ENCODE results near the gene DGKE. TPM values are rescaled to one million over a fixed set of nuclear protein-coding genes. Genes with fewer than 3 reads are reported as not detected.

Gene DGKE
- total RNA-seq, 1 experiment from 2014 or later = 10.0 TPM

GRCh38 chr17:56823848-56824247 lies 10.1 kb upstream of the DGKE start:
- Mint-ChIP-seq H3K4me3 (ENCODE audit: low read depth, unreplicated experiment) (no peak overlapping the region), H3K4me1 (ENCODE audit: low read depth, unreplicated experiment) (peaks cover 12% of the 10 kb centered on the region), H3K9me3 (ENCODE audit: low read depth, unreplicated experiment) (no peaks in the 10 kb centered on the region), H3K36me3 (ENCODE audit: insufficient read depth, unreplicated experiment) (peaks cover 5% of the 10 kb centered on the region), H3K27ac (ENCODE audit: unreplicated experiment) (no peak overlapping the region), H3K27me3 (ENCODE audit: unreplicated experiment) (no peaks in the 10 kb centered on the region)
- BruUV-seq (replicated peaks) = no TSS peak
- CTCF ChIA-PET = interaction anchor here (1.1 kb wide), 1 partner anchor 27 kb away, joined by 3 read pairs; no protein-coding TSS in a partner anchor
- no peak for DNase-seq
- TF ChIP-seq CTCF (IDR thresholded peaks at IDR 0.05; ENCODE audit: unreplicated experiment) = no peak
- intact Hi-C loops (cut with micrococcal nuclease; ENCODE audit: unreplicated experiment) = no loop called here

- no peaks in the 10 kb centered on the region for H3K9me3 Mint-ChIP-seq (ENCODE audit: low read depth, unreplicated experiment)
- intact Hi-C loops (cut with micrococcal nuclease; ENCODE audit: unreplicated experiment) = no loop called here
- no peak for TF ChIP-seq CTCF (IDR thresholded peaks at IDR 0.05; ENCODE audit: unreplicated experiment)
- no peak for DNase-seq
- CTCF ChIA-PET = interaction anchor here (1.1 kb wide), 1 partner anchor 27 kb away, joined by 3 read pairs; no protein-coding TSS in a partner anchor
- H3K36me3 Mint-ChIP-seq (ENCODE audit: insufficient read depth, unreplicated experiment) = peaks cover 12% of the 10 kb centered on the region
- no peak overlapping the region for H3K4me3 Mint-ChIP-seq (ENCODE audit: low read depth, unreplicated experiment)
- no peak overlapping the region for H3K27ac Mint-ChIP-seq (ENCODE audit: unreplicated experiment)
- H3K4me1 Mint-ChIP-seq (ENCODE audit: low read depth, unreplicated experiment) = peaks cover 7% of the 10 kb centered on the region
- BruUV-seq (replicated peaks) = no TSS peak
- no peaks in the 10 kb centered on the region for H3K27me3 Mint-ChIP-seq (ENCODE audit: unreplicated experiment)
Observed at GRCh38 chr17:56824503-56824902, 9.4 kb upstream of the DGKE start.

GRCh38 chr17:56826611-56827414 lies 7.1 kb upstream of the DGKE start:
- intact Hi-C loops (cut with micrococcal nuclease; ENCODE audit: unreplicated experiment) = no loop called here
- peaks cover 14% of the 10 kb centered on the region for H3K4me1 Mint-ChIP-seq (ENCODE audit: low read depth, unreplicated experiment)
- CTCF ChIA-PET = no interaction called here

GRCh38 chr17:56830726-56831368 lies 3.1 kb upstream of the DGKE start:
- no peak for TF ChIP-seq CTCF (IDR thresholded peaks at IDR 0.05; ENCODE audit: unreplicated experiment)
- Mint-ChIP-seq H3K4me3 (ENCODE audit: low read depth, unreplicated experiment) (peak overlapping the region; percentile 4), H3K27ac (ENCODE audit: unreplicated experiment) (peak overlapping the region; percentile 12), H3K4me1 (ENCODE audit: low read depth, unreplicated experiment) (peaks cover 26% of the 10 kb centered on the region), H3K9me3 (ENCODE audit: low read depth, unreplicated experiment) (no peaks in the 10 kb centered on the region), H3K27me3 (ENCODE audit: unreplicated experiment) (no peaks in the 10 kb centered on the region), H3K36me3 (ENCODE audit: insufficient read depth, unreplicated experiment) (peaks cover 60% of the 10 kb centered on the region)
- DNase-seq = no peak
- intact Hi-C loops (cut with micrococcal nuclease; ENCODE audit: unreplicated experiment) = no loop called here
- no TSS peak for BruUV-seq (replicated peaks)
- CTCF ChIA-PET = no interaction called here

More at GRCh38 chr17:56826611-56827414, 7.1 kb upstream of the DGKE start:
- no peaks in the 10 kb centered on the region for H3K27me3 Mint-ChIP-seq (ENCODE audit: unreplicated experiment)
- no peak for TF ChIP-seq CTCF (IDR thresholded peaks at IDR 0.05; ENCODE audit: unreplicated experiment)
- no peak overlapping the region for H3K4me3 Mint-ChIP-seq (ENCODE audit: low read depth, unreplicated experiment)
- no peak for DNase-seq
- no peak overlapping the region for H3K27ac Mint-ChIP-seq (ENCODE audit: unreplicated experiment)
- BruUV-seq (replicated peaks) = no TSS peak
- H3K36me3 Mint-ChIP-seq (ENCODE audit: insufficient read depth, unreplicated experiment) = peaks cover 30% of the 10 kb centered on the region
- no peaks in the 10 kb centered on the region for H3K9me3 Mint-ChIP-seq (ENCODE audit: low read depth, unreplicated experiment)
